Right lobe of liver (tissue), 4 donors: ENCODE data around the gene NLRP12.

ENCODE experiments used
- POLR2A ChIP-seq: fragments of 450-650 bp; IDR thresholded peaks from one replicate; pipeline ENCODE4 v1.6.1; 2017; ENCODE audit warnings: antibody characterized with exemption, mild to moderate bottlenecking
- TF ChIP-seq, protein P1 (sequence below), 4 donors: fragments of 200-600 bp in 3 of 4; fragments of 450-650 bp in 1 of 4; IDR thresholded peaks; one replicate each; pipeline versions ENCODE4 v1.5.1 to v1.8.0; 2016 to 2022; ENCODE audit warnings: antibody characterized with exemption in 4 of 4, mild to moderate bottlenecking in 2 of 4
- donor health status: DM: no; HTN: no; CAD: no.
- donor health status: DM: no; HTN: no; CAD: no.
- donor health status: DM: no; HTN: yes; CAD: no.

GRCh38 chr19:53865523-53865917 is 41.4 kb upstream of the NLRP12 start:
- TF ChIP-seq, protein P1, sequence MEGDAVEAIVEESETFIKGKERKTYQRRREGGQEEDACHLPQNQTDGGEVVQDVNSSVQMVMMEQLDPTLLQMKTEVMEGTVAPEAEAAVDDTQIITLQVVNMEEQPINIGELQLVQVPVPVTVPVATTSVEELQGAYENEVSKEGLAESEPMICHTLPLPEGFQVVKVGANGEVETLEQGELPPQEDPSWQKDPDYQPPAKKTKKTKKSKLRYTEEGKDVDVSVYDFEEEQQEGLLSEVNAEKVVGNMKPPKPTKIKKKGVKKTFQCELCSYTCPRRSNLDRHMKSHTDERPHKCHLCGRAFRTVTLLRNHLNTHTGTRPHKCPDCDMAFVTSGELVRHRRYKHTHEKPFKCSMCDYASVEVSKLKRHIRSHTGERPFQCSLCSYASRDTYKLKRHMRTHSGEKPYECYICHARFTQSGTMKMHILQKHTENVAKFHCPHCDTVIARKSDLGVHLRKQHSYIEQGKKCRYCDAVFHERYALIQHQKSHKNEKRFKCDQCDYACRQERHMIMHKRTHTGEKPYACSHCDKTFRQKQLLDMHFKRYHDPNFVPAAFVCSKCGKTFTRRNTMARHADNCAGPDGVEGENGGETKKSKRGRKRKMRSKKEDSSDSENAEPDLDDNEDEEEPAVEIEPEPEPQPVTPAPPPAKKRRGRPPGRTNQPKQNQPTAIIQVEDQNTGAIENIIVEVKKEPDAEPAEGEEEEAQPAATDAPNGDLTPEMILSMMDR (IDR thresholded peaks at IDR 0.05) = no peak
- TF ChIP-seq POLR2A = no peak
